VCaP (cell line): ENCODE results near the gene SLC37A3.

Source experiments
- H3K27ac ChIP-seq: fragments of 450-650 bp; 2 replicates; pipeline ENCODE4 v1.5.1; 2017
- CTCF ChIP-seq: fragments of 450-650 bp; conservative IDR thresholded peaks from 2 replicates; pipeline ENCODE4 v1.5.1; 2017; ENCODE audit warnings: mild to moderate bottlenecking, moderate library complexity

Gene SLC37A3

GRCh38 chr7:140285938-140286337 lies 112.4 kb downstream of the SLC37A3 start:
- no peak overlapping the region for H3K27ac ChIP-seq
- no peak for TF ChIP-seq CTCF

- no peak for TF ChIP-seq CTCF
- H3K27ac ChIP-seq, result no peak overlapping the region
Observed at GRCh38 chr7:140284062-140284461, 114.3 kb downstream of the SLC37A3 start.
